ENCODE data around the gene CYCS. TPM values are rescaled to one million over a fixed set of nuclear protein-coding genes. Genes with fewer than 3 reads are reported as not detected.

CYCS gene
- total RNA-seq, 1 experiment from 2014 or later, result 224 TPM

- ATAC-seq (no peak), DNase-seq (ENCODE audit: low read depth, low spot score) (no peak)
- no peak overlapping the region for H3K27ac ChIP-seq (ENCODE audit: low read depth, low read length)
- RAD21 ChIA-PET (ENCODE audit: low non-redundant PET in 1 of 2, low total read pairs in 2 of 2, uncharacterized antibody in 2 of 2, unreplicated experiment in 2 of 2), result no interaction called here
- POLR2A ChIA-PET, result no interaction called here
- H4K20me1 ChIP-seq (ENCODE audit: insufficient read depth), result no peaks in the 10 kb centered on the region
- CTCF ChIA-PET, result no interaction called here
- H3K9me2 ChIP-seq (ENCODE audit: insufficient read depth), result no peaks in the 10 kb centered on the region; the same call in 1 of the 2 replicates
- no peak for TF ChIP-seq POLR2AphosphoS5 (IDR thresholded peaks at IDR 0.05; ENCODE audit: low read depth, low read length)
- TF ChIP-seq MAX (IDR thresholded peaks at IDR 0.05), result no peak
- TF ChIP-seq TCF7L2 (IDR thresholded peaks at IDR 0.05; ENCODE audit: borderline replicate concordance, extremely low read depth, insufficient read depth, insufficient read length), result no peak
- no peak for TF ChIP-seq SP1 (IDR thresholded peaks at IDR 0.05; ENCODE audit: low read depth)
- no peak for TF ChIP-seq ELF1 (IDR thresholded peaks at IDR 0.05; ENCODE audit: borderline replicate concordance, low read depth)
- TF ChIP-seq REST (IDR thresholded peaks at IDR 0.05; ENCODE audit: low read depth), result no peak
- no peak for TF ChIP-seq YY1 (IDR thresholded peaks at IDR 0.05; ENCODE audit: extremely low read depth, insufficient replicate concordance, low read depth, low read length)
- no peak for TF ChIP-seq ZNF274 (IDR thresholded peaks at IDR 0.05; ENCODE audit: low read depth, low read length)
- TF ChIP-seq CEBPB (IDR thresholded peaks at IDR 0.05; ENCODE audit: low read depth), result no peak
- no peak for TF ChIP-seq JUND (IDR thresholded peaks at IDR 0.05)
- TF ChIP-seq ATF3 (IDR thresholded peaks at IDR 0.05), result no peak
- TF ChIP-seq, protein P1, sequence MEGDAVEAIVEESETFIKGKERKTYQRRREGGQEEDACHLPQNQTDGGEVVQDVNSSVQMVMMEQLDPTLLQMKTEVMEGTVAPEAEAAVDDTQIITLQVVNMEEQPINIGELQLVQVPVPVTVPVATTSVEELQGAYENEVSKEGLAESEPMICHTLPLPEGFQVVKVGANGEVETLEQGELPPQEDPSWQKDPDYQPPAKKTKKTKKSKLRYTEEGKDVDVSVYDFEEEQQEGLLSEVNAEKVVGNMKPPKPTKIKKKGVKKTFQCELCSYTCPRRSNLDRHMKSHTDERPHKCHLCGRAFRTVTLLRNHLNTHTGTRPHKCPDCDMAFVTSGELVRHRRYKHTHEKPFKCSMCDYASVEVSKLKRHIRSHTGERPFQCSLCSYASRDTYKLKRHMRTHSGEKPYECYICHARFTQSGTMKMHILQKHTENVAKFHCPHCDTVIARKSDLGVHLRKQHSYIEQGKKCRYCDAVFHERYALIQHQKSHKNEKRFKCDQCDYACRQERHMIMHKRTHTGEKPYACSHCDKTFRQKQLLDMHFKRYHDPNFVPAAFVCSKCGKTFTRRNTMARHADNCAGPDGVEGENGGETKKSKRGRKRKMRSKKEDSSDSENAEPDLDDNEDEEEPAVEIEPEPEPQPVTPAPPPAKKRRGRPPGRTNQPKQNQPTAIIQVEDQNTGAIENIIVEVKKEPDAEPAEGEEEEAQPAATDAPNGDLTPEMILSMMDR (IDR thresholded peaks at IDR 0.05 in 2 of 3, conservative IDR thresholded peaks at IDR 0.05 in 1 of 3; ENCODE audit: borderline replicate concordance in 1 of 3, insufficient read depth in 1 of 3, low read depth in 2 of 3, low read length in 2 of 3), result no peak
- no peak for TF ChIP-seq SRF (IDR thresholded peaks at IDR 0.05; ENCODE audit: low read depth)
- TF ChIP-seq SIN3A (IDR thresholded peaks at IDR 0.05; ENCODE audit: low read depth), result no peak
- no peak for TF ChIP-seq CBX3 (IDR thresholded peaks at IDR 0.05; ENCODE audit: low read depth)
- TF ChIP-seq ZFX (IDR thresholded peaks at IDR 0.05), result no peak
- TF ChIP-seq EZH2phosphoT487 (IDR thresholded peaks at IDR 0.05; ENCODE audit: borderline replicate concordance), result no peak
- H3K4me2 ChIP-seq (ENCODE audit: low read length), result no peak overlapping the region
- H3K79me2 ChIP-seq (ENCODE audit: insufficient read depth, low read length), result no peaks in the 10 kb centered on the region
- H3K4me1 ChIP-seq (ENCODE audit: control insufficient read depth in 1 of 2, insufficient read depth in 2 of 2, low read length in 2 of 2), result no peaks in the 10 kb centered on the region
- H3K36me3 ChIP-seq (ENCODE audit: control insufficient read depth in 1 of 2, insufficient read depth in 2 of 2, low read length in 2 of 2), result no peaks in the 10 kb centered on the region
- H2AFZ ChIP-seq (ENCODE audit: low read depth, low read length, poor library complexity, severe bottlenecking), result no peak overlapping the region
- H3K9me3 ChIP-seq (ENCODE audit: control insufficient read depth in 1 of 2, insufficient read depth in 1 of 2, low read depth in 1 of 2, low read length in 2 of 2), result no peaks in the 10 kb centered on the region
- H3K4me3 ChIP-seq (replicated peaks in 1 of 2; ENCODE audit: low read depth in 1 of 2, low read length in 2 of 2), result no peak overlapping the region
- BruUV-seq (replicated peaks), result no TSS peak
- intact Hi-C loops (cut with micrococcal nuclease), result no loop called here
- H3K9ac ChIP-seq (ENCODE audit: low read length), result no peak overlapping the region
- no peaks in the 10 kb centered on the region for H3K27me3 ChIP-seq (ENCODE audit: insufficient read depth, low read length)
Measured at GRCh38 chr7:25132430-25132829, 7.4 kb upstream of the CYCS start.
